H54 (cell line): Measurements from ENCODE around the gene TMCC2.
A peak's percentile ranks its signal among the peaks of the same experiment; 100 is the strongest.
"Not testable (repeated sequence)": the region's sequence is repeated elsewhere in the genome, so short reads cannot be mapped to it uniquely, and the experiment has no call there.

ENCODE experiments used
- DNase-seq: peaks from one replicate; pipeline ENCODE4 v3.0.0; 2011; ENCODE audit warnings: low spot score, mixed read lengths; ENCODE audit not compliant: insufficient read length
- FAIRE-seq: peaks from 3 replicates; lab custom pipeline; 2011; peaks lifted over from hg19 to GRCh38; lab: Jason Lieb, UNC
- POLR2A ChIP-seq: IDR thresholded peaks from 2 replicates; pipeline ENCODE4 v1.6.1; 2011; ENCODE audit warnings: low read depth, mild to moderate bottlenecking, low read length

TMCC2 gene

DNA sequence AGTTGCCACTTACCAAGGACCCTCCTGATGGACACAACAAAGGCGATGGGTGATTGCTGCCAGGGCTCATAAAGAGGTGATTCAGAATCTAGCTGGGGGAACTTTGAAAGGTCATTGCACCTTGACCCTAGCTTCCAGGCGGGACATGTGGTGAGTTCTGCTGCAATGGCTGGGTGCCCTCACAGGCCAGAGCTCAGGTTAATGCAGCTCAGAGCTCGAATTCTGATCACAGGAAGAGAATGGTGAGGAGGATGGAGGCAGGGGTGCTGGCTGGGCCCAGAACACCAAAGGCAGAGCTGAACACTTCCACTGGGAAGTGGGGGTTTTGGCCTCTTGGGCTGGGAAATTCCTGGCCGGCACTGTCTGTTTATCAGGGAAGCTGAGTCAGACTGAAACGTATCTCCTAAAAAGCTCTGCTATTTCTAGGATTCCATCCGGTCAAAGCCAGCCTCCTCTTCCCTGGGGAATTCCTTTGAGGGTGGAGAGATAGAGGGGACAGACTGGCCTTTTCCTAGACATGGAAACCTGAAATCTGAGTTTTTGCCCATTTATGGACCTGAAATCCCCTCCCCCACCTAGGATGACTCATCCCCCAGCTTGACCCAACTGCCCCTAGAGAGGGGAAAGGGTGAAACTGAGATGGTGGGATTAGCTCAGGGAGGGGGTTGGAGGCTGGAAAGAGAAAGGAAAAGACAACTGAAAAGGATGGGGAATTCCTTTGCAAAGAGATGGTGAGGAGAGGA, 66.6 kb downstream of the TMCC2 start:
- no peak for TF ChIP-seq POLR2A
- no peak for FAIRE-seq
- DNase-seq, result no peak

GRCh38 chr1:205294934-205295333, 67.2 kb downstream of the TMCC2 start:
- no peak for FAIRE-seq
- no peak for DNase-seq
- TF ChIP-seq POLR2A, result no peak

DNA sequence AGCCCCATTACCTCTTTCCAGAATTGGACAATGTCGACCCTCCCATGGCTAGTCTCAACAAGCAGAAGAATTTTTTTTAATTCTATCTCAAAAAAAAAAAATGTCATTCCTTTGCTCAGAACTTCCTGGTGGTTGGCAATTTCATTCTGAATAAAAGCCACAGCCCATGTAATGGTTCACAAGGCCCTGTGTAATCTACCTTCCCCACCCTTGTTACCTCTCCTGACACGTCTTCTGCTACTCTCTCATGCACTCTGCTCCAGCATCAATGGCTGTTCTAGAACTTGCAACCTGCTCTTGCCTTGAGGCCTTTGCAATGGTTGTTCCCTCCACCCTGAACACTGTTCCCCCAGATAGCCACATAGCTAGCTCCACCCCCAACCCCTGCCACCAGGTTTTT, 68.4 kb downstream of the TMCC2 start:
- no peak for FAIRE-seq
- no peak for TF ChIP-seq POLR2A
- DNase-seq, result no peak

GRCh38 chr1:205297546-205298177, 69.9 kb downstream of the TMCC2 start:
- FAIRE-seq, DNase-seq: not testable (repeated sequence)

DNA sequence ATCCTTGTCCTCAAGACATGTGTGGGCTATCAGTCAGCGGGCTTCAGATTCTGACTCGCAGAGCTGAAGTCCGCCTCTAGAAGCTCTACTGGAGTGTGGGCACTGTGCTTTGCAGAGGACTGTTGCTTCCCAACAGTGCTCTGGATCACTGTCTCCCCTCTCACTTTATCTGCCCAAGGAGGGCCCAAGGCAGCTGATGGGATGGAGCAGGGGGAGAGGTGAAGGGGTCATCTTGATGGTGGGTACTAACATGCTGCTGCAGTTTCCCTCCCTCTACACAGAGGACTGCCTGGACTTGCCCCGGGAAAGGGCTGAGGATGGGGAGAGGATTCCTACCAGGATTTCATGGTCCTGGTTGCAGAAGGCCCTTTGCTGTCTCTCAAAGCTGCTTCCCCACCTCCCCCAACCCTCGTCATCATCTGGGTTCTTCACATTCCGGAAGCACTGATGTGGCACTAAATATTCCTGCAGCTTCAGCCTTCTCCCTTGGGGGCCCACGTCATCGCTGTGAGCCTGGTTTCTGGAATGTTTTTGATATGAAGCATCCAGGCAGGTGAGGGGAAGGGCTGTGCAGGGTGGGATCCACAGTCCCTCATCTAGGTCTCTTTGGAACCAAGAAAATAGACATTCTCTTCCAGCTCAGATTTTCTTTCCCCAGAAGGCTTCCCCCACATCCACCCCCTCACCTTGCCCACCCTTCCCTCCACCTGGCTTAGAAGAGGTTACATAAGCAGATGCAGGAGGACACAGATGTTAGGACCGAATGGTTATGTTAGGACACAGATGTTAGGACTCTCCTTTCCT, 70.6 kb downstream of the TMCC2 start:
- FAIRE-seq (no peak), DNase-seq (peak; percentile 74)
- no peak for TF ChIP-seq POLR2A

GRCh38 chr1:205300149-205300548, 72.4 kb downstream of the TMCC2 start:
- no peak for TF ChIP-seq POLR2A
- no peak for DNase-seq
- no peak for FAIRE-seq

GRCh38 chr1:205301205-205301821, 73.6 kb downstream of the TMCC2 start:
- no peak for TF ChIP-seq POLR2A
- DNase-seq (peak; percentile 86), FAIRE-seq (no peak)

- FAIRE-seq (no peak), DNase-seq (no peak)
- no peak for TF ChIP-seq POLR2A
These were observed 74.3 kb downstream of the TMCC2 start for GRCh38 chr1:205301842-205302588.

- FAIRE-seq, result no peak
- no peak for DNase-seq
- no peak for TF ChIP-seq POLR2A
These were observed 75.6 kb downstream of the TMCC2 start for GRCh38 chr1:205303247-205303888.

- TF ChIP-seq POLR2A, result no peak
- no peak for DNase-seq
- no peak for FAIRE-seq
These were observed 76.4 kb downstream of the TMCC2 start for GRCh38 chr1:205304046-205304694.

DNA sequence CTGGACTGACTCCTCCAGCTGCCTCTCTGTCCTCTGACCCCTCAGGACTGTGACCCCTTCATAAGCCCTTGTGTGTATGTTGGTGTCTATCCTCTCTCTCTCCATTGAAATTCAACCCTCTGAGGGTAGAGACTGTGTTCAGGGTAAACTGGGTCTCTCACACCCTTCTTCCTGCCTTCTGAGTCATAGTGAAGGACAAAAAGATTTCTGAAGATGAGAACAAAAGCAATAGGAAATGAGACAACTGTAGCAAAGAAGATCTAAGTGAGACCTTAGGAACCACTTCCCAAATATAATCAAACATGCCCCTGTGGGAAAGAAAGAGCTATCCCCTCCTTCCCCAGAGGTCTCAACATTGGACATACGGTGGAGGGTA, 76.9 kb downstream of the TMCC2 start:
- DNase-seq (no peak), FAIRE-seq (no peak)
- no peak for TF ChIP-seq POLR2A

- FAIRE-seq (no peak), DNase-seq (no peak)
- no peak for TF ChIP-seq POLR2A
These were observed 79.3 kb downstream of the TMCC2 start for GRCh38 chr1:205306929-205307566.
